H1 (cell line): ENCODE data around the gene ALPL. TPM values are rescaled to one million over a fixed set of nuclear protein-coding genes. Genes with fewer than 3 reads are reported as not detected.

ENCODE experiments used
- ASH2L ChIP-seq: fragments of 200-600, 300-600 bp; sonication (generic); IDR thresholded peaks from one replicate; pipeline ENCODE4 v1.7.1; 2017; ENCODE audit warnings: low read length
- HDAC2 ChIP-seq, 2 experiments: fragments of 300-600 bp in 1 of 2; sonication (generic) in 1 of 2; IDR thresholded peaks; 2 replicates each; pipeline ENCODE4 v1.6.1; 2011 to 2012; ENCODE audit warnings: low read depth in 2 of 2, low read length in 2 of 2, mild to moderate bottlenecking in 2 of 2, moderate library complexity in 2 of 2, borderline replicate concordance in 1 of 2, inconsistent platforms in 1 of 2
- NANOG ChIP-seq: IDR thresholded peaks from 2 replicates; pipeline ENCODE4 v1.6.1; 2011; ENCODE audit warnings: low read length, low read depth, mild to moderate bottlenecking, inconsistent platforms; ENCODE audit not compliant: insufficient read depth, poor library complexity, severe bottlenecking
- RAD21 ChIP-seq, 2 experiments: IDR thresholded peaks in 1 of 2; conservative IDR thresholded peaks in 1 of 2; 2 replicates each; pipeline ENCODE4 v1.6.1; 2011; ENCODE audit warnings: low read depth in 2 of 2, low read length in 2 of 2, improper control_type of control experiment in 1 of 2, inconsistent platforms in 1 of 2, mild to moderate bottlenecking in 1 of 2, moderate library complexity in 1 of 2
- SP2 ChIP-seq: IDR thresholded peaks from 2 replicates; pipeline ENCODE4 v1.6.1; 2012; ENCODE audit warnings: mild to moderate bottlenecking, low read length, inconsistent platforms
- SP4 ChIP-seq: IDR thresholded peaks from 2 replicates; pipeline ENCODE4 v1.6.1; 2012; ENCODE audit warnings: low read length, inconsistent platforms
- USF2 ChIP-seq: IDR thresholded peaks from 2 replicates; pipeline ENCODE4 v1.6.1; 2011; ENCODE audit warnings: low read length, improper control_type of control experiment
- polyA plus RNA-seq, 7 experiments: library from polyadenylated mRNA; depleted of rRNA in 3 of 7; stranded (reverse) in 5 of 7; unstranded in 2 of 7; fragments of >200 nt in 5 of 7; fragments of 200-250 nt in 2 of 7; gene quantifications; 1 replicate in 5 of 7; 2 replicates in 1 of 7; 4 replicates in 1 of 7; pipeline versions ENCODE4 v1.2.1 to v1.2.3, GENCODE V29; 2011 to 2013; ENCODE audit warnings: missing spikeins in 2 of 7, mixed read lengths in 2 of 7
- total RNA-seq: library from RNA; stranded (reverse); fragmentation: NEBNext Ultra II Directional; extraction: Animal tissue kit (Norgen Biotek cat#: 25700); gene quantifications from 2 replicates; pipeline ENCODE4 v1.2.1, GENCODE V29; 2021

The ALPL gene
- total and polyA plus RNA-seq, 2 of the 8 experiments (the other 6 are each of a cell fraction or from before 2014, with no cell fraction given), result 175 to 362 TPM

- peak; percentile 17 for TF ChIP-seq NANOG
- no peak for TF ChIP-seq SP4
- TF ChIP-seq ASH2L, result no peak
- TF ChIP-seq SP2, result no peak
- TF ChIP-seq RAD21 (IDR thresholded peaks at IDR 0.05 in 1 of 2, conservative IDR thresholded peaks at IDR 0.05 in 1 of 2; ENCODE audit: low read depth in 2 of 2, low read length in 2 of 2), result peak; percentile 94 to 97
- peak in 1 of 2 experiments; percentile 28; a peak in 1 of 4 replicates for TF ChIP-seq HDAC2 (IDR thresholded peaks at IDR 0.05; ENCODE audit: borderline replicate concordance in 1 of 2, low read depth in 2 of 2, low read length in 2 of 2)
- no peak for TF ChIP-seq USF2
- TF ChIP-seq, all 59 proteins: peak for 6
Observed at GRCh38 chr1:21594935-21595897, 86.0 kb downstream of the ALPL start (continued).
